Prostate gland (tissue), 2 donors: ENCODE data around the gene GPR84. TPM values are rescaled to one million over a fixed set of nuclear protein-coding genes. Genes with fewer than 3 reads are reported as not detected.

Experiments used
- DNase-seq: peaks from one replicate; pipeline ENCODE4 v3.0.0-alpha.2; 2019; ENCODE audit warnings: low spot score
- H3K27ac ChIP-seq, 2 donors: fragments of 200-600 bp; sonication (generic); 2 replicates each; pipeline ENCODE4 v1.5.1; 2017 to 2019
- H3K27me3 ChIP-seq: fragments of 200-600 bp; sonication (generic); replicated peaks from 2 replicates; pipeline ENCODE4 v1.5.1; 2019; ENCODE audit not compliant: insufficient read depth
- H3K36me3 ChIP-seq, 2 donors: fragments of 200-600 bp; sonication (generic); 1 replicate in 1 of 2; 2 replicates in 1 of 2; pipeline versions ENCODE4 v1.5.1 to v1.8.1; 2017 to 2019
- H3K4me1 ChIP-seq: fragments of 200-600 bp; sonication (generic); replicated peaks from 2 replicates; pipeline ENCODE4 v1.5.1; 2019
- H3K4me3 ChIP-seq, 2 donors: fragments of 200-600 bp; sonication (generic); 2 replicates each; pipeline ENCODE4 v1.5.1; 2017 to 2019
- H3K9me3 ChIP-seq: fragments of 200-600 bp; sonication (generic); 2 replicates; pipeline ENCODE4 v1.5.1; 2017
- CTCF ChIP-seq, 4 experiments: fragments of 200-600 bp in 2 of 4; fragments of 450-650 bp in 2 of 4; sonication (generic) in 2 of 4; IDR thresholded peaks; 1 replicate in 3 of 4; 2 replicates in 1 of 4; pipeline ENCODE4 v1.5.1; 2016 to 2019; ENCODE audit warnings: antibody characterized with exemption in 4 of 4, mild to moderate bottlenecking in 2 of 4, moderate library complexity in 2 of 4
- POLR2A ChIP-seq: fragments of 450-650 bp; IDR thresholded peaks from one replicate; pipeline ENCODE4 v1.6.1; 2016; ENCODE audit warnings: antibody characterized with exemption, mild to moderate bottlenecking
- POLR2AphosphoS5 ChIP-seq: sonication (generic); formaldehyde crosslinking; IDR thresholded peaks from one replicate; pipeline ENCODE4 v1.6.1; 2017; ENCODE audit warnings: antibody characterized with exemption
- WGBS: methylation state at CpG from one replicate; pipeline ENCODE4 v1.1.5; 2018; 5-methylcytosine and 5-hydroxymethylcytosine counted together
- intact Hi-C: fragments of 100-400 bp; cut with DNase I; formaldehyde crosslinking; loops from one replicate; pipeline ENCODE4 v1.14.2; 2022
- total RNA-seq, 2 donors: library from RNA; depleted of rRNA; stranded (reverse); fragments of >200 nt; gene quantifications; one replicate each; pipeline ENCODE4 v1.1.0, GENCODE V29; 2016

GPR84 gene
- total RNA-seq, 2 donors from 2014 or later: 0.97 TPM; not detected in 1

- Histone ChIP-seq H3K9me3 (no peaks in the 10 kb centered on the region), H3K4me1 (peaks cover 5% of the 10 kb centered on the region), H3K27me3 (no peaks in the 10 kb centered on the region), H3K4me3 (no peak overlapping the region), H3K27ac (peak overlapping the region; percentile 36 to 61), H3K36me3 (peaks cover 0 to 4% of the 10 kb centered on the region in 2 donors)
- intact Hi-C loops: no loop called here
- no peak for DNase-seq
- WGBS: 23% methylated on average over 1 of the region's 1 CpG
- TF ChIP-seq POLR2A (no peak), POLR2AphosphoS5 (no peak), CTCF (IDR thresholded peaks at IDR 0.05) (no peak)
Measured at GRCh38 chr12:54352891-54353874, 11.1 kb downstream of the GPR84 start.

GRCh38 chr12:54352022-54352531 lies 12.2 kb downstream of the GPR84 start:
- DNase-seq: peak; percentile 39
- H3K27me3 ChIP-seq: no peaks in the 10 kb centered on the region
- H3K27ac ChIP-seq: peak overlapping the region; percentile 36 to 61
- H3K4me3 ChIP-seq: no peak overlapping the region
- TF ChIP-seq POLR2A (no peak), POLR2AphosphoS5 (peak; percentile 15), CTCF (IDR thresholded peaks at IDR 0.05) (no peak)
- intact Hi-C loops: no loop called here
- H3K4me1 ChIP-seq: peaks cover 5% of the 10 kb centered on the region
- WGBS: 11% methylated on average over 21 of the region's 21 CpGs
- peaks cover 8 to 11% of the 10 kb centered on the region in 2 donors for H3K36me3 ChIP-seq
- no peaks in the 10 kb centered on the region for H3K9me3 ChIP-seq

GRCh38 chr12:54351341-54351740 lies 12.9 kb downstream of the GPR84 start:
- Histone ChIP-seq H3K9me3 (no peaks in the 10 kb centered on the region), H3K36me3 (peaks cover 11 to 13% of the 10 kb centered on the region in 2 donors), H3K27me3 (no peaks in the 10 kb centered on the region), H3K4me1 (peaks cover 5% of the 10 kb centered on the region), H3K4me3 (no peak overlapping the region), H3K27ac (no peak overlapping the region)
- intact Hi-C loops: no loop called here
- no peak for DNase-seq
- WGBS: 61% methylated on average over 4 of the region's 4 CpGs
- TF ChIP-seq POLR2AphosphoS5: no peak
- no peak for TF ChIP-seq POLR2A
- no peak for TF ChIP-seq CTCF (IDR thresholded peaks at IDR 0.05)

GRCh38 chr12:54350743-54351142 lies 13.5 kb downstream of the GPR84 start:
- Histone ChIP-seq H3K27me3 (no peaks in the 10 kb centered on the region), H3K4me1 (peaks cover 5% of the 10 kb centered on the region), H3K9me3 (no peaks in the 10 kb centered on the region), H3K27ac (no peak overlapping the region), H3K36me3 (peaks cover 11 to 13% of the 10 kb centered on the region in 2 donors), H3K4me3 (no peak overlapping the region)
- TF ChIP-seq POLR2AphosphoS5 (no peak), CTCF (IDR thresholded peaks at IDR 0.05) (no peak), POLR2A (no peak)
- intact Hi-C loops: no loop called here
- DNase-seq: no peak
- 53% methylated on average over 3 of the region's 3 CpGs for WGBS
